Islet precursor cell (in vitro differentiated cells): ENCODE data around the gene PLPP7.
"Not testable (repeated sequence)": the region's sequence is repeated elsewhere in the genome, so short reads cannot be mapped to it uniquely, and the experiment has no call there.

Source experiments
- DNase-seq: peaks from one replicate; pipeline ENCODE4 v3.0.0-alpha.2; 2018

PLPP7 gene

GRCh38 chr9:131289301-131290035 is at the start of gene PLPP7:
PLPP7 (plus strand) TSS chr9:131289723; CDS start chr9:131289998, 275 bp downstream.
- DNase-seq: peak; percentile 80

DNA sequence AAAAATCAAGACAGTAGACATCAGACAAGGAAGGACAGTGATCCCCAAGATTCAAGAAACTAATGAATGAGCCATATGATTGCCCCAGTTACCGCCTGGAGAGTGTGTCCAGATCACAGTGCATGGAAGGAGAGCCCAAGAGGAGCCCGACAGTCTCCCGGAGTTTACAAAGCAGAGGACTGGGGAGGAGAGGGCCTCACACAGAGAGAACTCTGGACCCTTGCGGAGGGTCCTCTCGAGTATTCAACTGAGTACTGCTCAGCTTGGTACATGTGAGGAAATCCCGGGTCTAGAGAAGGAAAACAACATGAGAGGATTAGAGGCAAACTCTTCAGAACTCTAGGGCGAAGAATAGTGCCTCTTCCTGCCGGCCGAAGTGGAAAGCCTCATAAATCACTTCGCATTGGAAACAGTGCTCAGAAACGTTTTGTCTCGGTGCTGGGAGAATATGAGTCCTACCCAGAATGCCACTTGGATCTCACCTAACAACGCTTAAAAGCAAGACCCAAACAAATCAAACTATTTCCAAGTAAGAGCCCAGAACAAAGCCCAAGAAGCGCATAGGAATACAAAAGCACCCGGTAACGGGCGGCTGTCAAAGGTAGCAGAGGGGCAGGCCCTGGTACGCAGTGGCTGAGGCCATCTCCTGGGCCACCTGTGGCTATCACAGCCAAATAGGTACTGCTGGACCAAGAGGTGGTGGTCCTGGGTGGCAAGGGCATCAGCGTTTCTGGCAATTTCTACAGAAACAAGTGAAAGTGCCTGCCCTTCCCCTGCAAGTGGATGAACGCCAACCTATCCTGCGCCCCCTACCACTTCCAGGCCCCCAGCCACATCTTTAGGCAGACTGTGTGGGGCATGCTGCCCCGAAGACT is 49.2 kb upstream of the PLPP7 start:
- DNase-seq: no peak

- not testable (repeated sequence) for DNase-seq
These were observed 45.2 kb upstream of the PLPP7 start for GRCh38 chr9:131244331-131244730.

DNA sequence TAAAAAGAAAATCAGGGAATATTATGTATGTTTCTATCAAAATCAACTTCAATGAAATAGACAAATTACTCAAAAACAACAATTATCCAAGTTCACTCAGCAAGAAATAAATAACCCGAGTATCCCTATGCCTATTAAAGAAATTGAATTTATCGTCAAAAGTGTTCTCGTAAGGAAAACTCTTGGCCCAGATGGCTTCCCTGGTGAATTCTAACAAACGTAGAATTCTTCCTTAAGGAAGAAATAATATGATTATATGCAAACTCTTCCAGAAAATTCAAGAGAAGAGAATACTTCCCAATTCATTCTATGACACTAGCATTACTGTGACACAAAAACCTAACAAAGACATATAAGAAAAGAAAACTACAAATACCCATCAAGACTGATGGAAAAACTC is 42.9 kb upstream of the PLPP7 start:
- DNase-seq: no peak

GRCh38 chr9:131252120-131252519 is 37.4 kb upstream of the PLPP7 start:
- peak; percentile 46 for DNase-seq

GRCh38 chr9:131253891-131254491 is 35.5 kb upstream of the PLPP7 start:
- peak; percentile 53 for DNase-seq

GRCh38 chr9:131254626-131255025 is 34.9 kb upstream of the PLPP7 start:
- no peak for DNase-seq

DNA sequence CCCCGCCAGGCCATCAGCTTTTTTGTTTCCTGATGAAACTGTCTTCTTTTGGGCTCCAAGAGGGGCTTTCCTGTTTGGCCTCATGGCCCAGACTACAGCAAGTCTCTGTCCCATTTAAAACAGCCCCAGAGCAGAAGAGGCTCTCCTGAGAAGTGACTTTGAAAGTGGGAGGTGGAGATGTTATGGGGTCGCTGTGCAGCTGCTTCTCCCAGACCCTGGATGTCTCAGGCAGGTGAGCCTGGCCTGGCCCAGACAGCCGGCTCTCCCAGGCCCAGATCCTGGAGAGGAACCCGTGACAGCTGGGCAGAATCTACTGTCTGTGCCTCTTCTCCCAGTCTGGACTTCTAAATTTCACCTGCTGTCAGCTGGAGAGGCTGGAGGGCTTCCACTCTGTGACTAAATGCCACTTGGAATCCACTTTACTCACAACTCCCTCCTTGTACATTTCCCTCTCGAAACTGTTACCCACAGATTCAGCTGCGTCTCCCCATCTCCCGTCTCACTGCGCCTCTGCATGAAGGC is 33.8 kb upstream of the PLPP7 start:
- DNase-seq: peak; percentile 46

DNA sequence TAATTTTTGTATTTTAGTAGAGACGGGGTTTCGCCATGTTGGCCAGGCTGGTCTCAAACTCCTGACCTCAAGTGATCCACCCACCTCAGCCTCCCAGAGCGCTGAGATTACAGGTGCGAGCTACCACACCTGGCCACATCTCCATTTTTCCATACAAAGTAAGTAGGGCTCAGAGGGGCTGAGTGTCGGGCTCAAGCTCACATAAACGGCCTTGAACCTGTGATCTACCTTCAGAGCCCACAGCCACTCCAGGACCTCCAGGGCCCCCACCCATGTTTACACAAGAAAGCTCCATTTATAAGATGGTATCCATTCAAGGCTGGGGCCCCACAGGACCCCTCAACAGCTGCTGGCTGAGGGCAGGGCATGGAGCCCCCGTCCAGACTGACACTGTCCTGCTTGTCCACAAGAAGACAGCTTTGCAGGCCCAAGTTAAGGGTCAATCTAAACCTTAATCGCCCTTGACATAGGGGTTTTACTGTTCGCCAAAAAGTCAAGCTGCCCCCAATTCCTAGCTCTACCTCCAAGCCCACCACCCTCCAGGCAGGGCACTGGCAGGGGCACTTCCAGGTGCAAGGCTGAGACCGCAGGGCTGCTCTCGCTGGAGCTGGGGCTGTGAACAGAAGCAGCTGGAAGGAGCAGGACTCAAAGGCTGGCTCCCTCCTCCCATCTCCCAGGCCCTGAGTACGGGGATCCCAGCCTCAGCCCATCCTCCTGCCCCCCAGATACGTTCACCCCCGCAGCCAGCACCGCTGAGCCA is 32.1 kb upstream of the PLPP7 start:
- DNase-seq: peak; percentile 37

DNA sequence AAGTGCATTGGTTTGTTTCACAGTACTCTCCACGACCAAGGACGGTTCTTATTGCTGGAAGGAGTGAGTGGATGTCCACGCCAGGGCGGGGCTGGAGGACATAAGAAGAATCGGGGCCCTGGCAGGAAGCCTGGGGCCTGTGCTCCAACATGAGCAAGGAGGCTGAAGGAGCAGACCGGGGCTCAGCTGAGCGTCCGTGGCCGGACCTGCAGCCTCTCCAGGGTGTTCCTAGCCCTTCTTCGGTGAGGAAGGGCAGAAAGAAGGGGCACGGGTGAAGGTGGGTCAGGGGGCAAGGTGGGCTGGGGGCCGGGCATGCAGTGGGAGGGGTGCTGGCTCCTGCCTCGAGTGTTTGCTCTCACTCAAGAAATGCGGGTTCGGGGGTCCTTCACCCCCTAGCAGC is 31.3 kb upstream of the PLPP7 start:
- DNase-seq: peak; percentile 43

- DNase-seq: peak; percentile 44
These were observed 30.7 kb upstream of the PLPP7 start for GRCh38 chr9:131258698-131259431.

GRCh38 chr9:131259432-131259898 is 30.1 kb upstream of the PLPP7 start:
- DNase-seq: peak; percentile 51

DNA sequence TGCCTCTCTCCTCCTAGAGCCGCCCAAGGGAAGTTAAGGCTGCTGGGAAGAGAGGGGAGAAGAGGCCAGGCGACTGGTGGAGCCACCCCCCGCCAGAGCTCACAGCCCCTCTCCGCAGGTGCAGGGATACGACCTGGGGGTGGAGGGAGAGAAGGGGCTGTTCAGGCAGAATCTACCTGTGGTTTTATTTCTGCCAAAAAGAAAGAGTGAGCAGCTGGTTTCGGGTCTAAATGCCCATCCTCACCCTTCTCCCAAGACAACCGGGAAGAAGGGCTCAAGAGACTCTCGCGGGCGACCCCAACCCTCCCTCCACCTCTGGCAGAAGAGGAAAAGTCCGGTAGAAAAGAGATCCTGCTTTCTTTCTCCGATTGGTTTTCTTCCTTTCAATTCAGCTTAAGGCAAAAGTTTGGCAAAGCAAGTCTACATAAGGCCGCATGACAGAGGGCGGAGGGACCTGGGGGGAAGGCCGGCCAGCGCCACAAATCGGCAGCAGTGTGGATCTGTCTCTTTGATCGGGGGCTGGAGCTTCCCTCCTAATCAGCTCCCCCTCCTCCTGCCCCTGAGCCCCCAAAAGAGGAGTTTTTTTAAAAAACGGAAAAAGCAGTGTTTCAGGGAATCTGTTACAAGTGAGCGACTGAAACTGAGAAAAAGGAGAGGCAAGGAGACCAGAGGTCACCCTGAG is 29.5 kb upstream of the PLPP7 start:
- DNase-seq: peak; percentile 40

DNA sequence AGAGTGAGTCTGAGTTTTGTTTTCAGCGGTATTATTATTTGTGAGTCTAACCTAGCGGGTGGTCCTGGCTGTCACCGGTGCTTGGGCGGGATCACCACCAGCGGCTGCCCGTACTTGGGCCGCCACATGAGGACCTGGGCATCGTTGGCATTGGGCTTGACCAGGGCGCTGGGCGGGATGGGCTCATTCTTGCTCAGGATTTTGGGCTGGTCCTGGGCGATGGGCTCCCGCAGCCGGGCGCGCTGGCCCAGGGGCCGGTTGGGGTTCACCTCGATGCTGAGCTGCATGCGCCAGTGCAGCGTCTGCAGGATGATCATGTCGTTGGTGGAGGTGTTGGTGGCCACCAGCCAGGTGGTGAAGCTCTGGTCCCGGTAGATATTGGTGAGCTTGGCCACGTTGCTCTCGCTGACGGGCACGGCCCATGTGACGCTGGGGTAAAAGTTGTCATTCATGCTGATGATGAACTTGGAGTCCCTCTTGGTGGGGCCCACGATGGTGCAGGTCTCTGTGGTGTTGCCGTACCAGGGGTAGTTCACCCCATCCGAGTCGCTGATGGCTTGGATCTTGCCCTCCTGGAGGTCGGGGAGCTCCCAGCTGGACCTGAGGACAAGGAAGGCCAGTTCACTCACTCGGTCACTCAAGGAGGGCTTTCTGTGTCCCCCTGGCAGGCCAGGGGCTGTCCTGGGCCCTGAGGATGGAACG is 28.6 kb upstream of the PLPP7 start:
- DNase-seq: no peak

DNA sequence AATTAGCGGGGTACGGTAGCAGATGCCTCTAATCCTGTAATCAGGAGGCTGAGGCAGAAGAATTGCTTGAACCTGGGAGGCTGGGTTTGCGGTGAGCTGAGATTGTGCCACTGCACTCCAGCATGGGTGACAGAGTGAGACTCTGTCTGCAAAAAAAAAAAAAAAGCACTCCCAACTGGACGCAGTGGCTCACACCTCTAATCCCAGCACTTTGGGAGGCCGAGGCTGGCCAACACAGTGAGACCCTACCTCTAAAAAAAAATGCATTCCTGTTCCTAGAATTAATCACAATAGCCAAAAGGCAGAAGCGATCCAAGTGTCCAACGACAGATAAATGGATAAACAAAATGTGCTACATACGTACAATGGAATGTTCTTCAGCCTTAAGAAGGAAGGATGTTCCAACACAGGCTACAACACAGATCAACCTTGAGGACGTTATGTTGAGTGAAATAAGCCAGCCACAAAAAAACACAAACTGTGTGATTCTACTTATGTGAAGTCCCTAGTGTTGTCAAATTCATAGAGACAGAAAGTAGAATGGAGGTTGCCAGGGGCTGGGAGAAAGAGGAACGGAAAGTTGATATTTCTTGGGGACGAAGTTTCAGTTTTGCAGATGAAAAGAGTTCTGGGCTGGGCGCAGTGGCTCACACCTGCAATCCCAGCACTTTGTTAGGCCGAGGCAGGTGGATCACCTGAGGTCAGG is 27.0 kb upstream of the PLPP7 start:
- DNase-seq: no peak

GRCh38 chr9:131263033-131263343 is 26.5 kb upstream of the PLPP7 start:
- DNase-seq: not testable (repeated sequence)

DNA sequence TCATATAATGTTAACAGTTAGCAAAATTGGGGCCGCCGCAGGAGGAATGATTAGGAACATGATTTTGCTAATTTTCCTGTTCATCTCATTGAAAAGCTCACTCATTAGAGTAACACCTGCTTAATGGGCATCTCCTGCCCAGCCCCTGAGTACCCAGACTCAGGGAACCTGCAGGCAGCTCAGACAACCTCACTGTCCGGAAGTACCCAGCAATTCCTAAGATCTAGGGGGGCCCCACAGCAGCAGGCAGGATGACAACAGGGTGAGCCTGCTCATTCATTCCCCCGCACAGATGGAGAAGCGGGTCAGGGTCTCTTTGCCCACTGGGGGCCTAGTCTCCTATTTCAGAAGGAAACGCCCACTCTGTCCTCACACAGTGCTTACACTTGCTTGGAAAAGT is 25.8 kb upstream of the PLPP7 start:
- peak; percentile 45 for DNase-seq

DNA sequence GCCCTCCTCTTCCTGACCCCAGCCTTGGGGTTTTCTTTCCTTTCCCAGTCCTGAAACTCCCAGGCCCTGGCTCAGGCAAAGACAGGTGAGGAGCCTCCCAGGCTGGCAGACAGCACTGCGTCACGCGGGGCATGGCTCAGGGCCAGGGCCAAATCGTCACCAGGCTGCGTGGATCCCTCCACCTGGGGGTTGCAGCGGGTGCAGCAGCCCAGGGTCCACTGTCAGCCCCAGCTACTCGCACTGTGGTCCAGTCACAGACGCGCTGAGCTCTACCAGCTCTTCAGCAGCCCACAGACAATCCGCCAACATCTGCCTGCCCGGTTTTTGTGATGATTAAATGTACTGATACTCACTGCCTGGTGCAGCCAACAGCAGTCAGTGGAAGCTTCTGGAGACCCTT is 25.3 kb upstream of the PLPP7 start:
- DNase-seq: peak; percentile 51

GRCh38 chr9:131266266-131267229 is 23.0 kb upstream of the PLPP7 start:
- DNase-seq: peak; percentile 48
